Measurements from ENCODE around the gene GSTM1. TPM values are rescaled to one million over a fixed set of nuclear protein-coding genes. Genes with fewer than 3 reads are reported as not detected.

The GSTM1 gene
- total and polyA plus RNA-seq, 11 donors: 0.10 to 60.0 (median 26.8) TPM; not detected in 4

GRCh38 chr1:109640285-109640865 lies 47.2 kb upstream of the GSTM1 start:
- no peak overlapping the region for H3K27ac ChIP-seq
- TF ChIP-seq POLR2A (IDR thresholded peaks at IDR 0.05) (no peak), CTCF (IDR thresholded peaks at IDR 0.05) (peak; percentile 86 to 98 (median 94))
- 35 to 54% (median 44%) methylated on average over 2 to 5 of the region's 5 CpGs for WGBS, 4 donors
- peaks cover 0 to 23% (median 10%) of the 10 kb centered on the region in 12 donors for H3K4me1 ChIP-seq
- no peaks in the 10 kb centered on the region for H3K36me3 ChIP-seq
- DNase-seq (peak; percentile 76 to 91 (median 83)), ATAC-seq (peak; percentile 38 to 75 (median 71))
- H3K9me3 ChIP-seq: no peaks in the 10 kb centered on the region
- intact Hi-C loops (cut with DNase I): loop anchor here (2.0 to 10.0 kb wide), 7 partner anchors 47 to 347 kb away; partner anchors contain the start of genes AHCYL1 (in 8 of the 10), GNAI3 (in 5 of the 10) and GSTM1 (in 3 of the 10)
- no peak overlapping the region for H3K4me3 ChIP-seq
- no peaks in the 10 kb centered on the region for H3K27me3 ChIP-seq

- no peaks in the 10 kb centered on the region for H3K27me3 ChIP-seq
- no peak overlapping the region for H3K4me3 ChIP-seq
- no peak overlapping the region for H3K27ac ChIP-seq
- ATAC-seq (no peak), DNase-seq (no peak)
- peaks cover 0 to 17% (median 8%) of the 10 kb centered on the region in 12 donors for H3K4me1 ChIP-seq
- H3K36me3 ChIP-seq: no peaks in the 10 kb centered on the region
- H3K9me3 ChIP-seq: peaks cover 0 to 3% (median 0%) of the 10 kb centered on the region in 12 donors
- intact Hi-C loops (cut with DNase I): loop anchor here (2.0 to 10.0 kb wide), 7 partner anchors 46 to 346 kb away; partner anchors contain the start of genes AHCYL1 (in 8 of the 10), GNAI3 (in 5 of the 10) and GSTM1 (in 3 of the 10)
- WGBS, 4 donors: 70 to 88% (median 81%) methylated on average over 2 of the region's 2 CpGs
- TF ChIP-seq POLR2A (IDR thresholded peaks at IDR 0.05): no peak
- TF ChIP-seq CTCF (IDR thresholded peaks at IDR 0.05): no peak
Measured at GRCh38 chr1:109641078-109641740, 46.4 kb upstream of the GSTM1 start.

GRCh38 chr1:109641861-109642260 lies 45.8 kb upstream of the GSTM1 start:
- intact Hi-C loops (cut with DNase I): loop anchor here (2.0 to 10.0 kb wide), 7 partner anchors 45 to 345 kb away; partner anchors contain the start of genes AHCYL1 (in 8 of the 10), GNAI3 (in 5 of the 10) and GSTM1 (in 3 of the 10)
- peaks cover 0 to 5% (median 0%) of the 10 kb centered on the region in 12 donors for H3K9me3 ChIP-seq
- H3K27me3 ChIP-seq: no peaks in the 10 kb centered on the region
- 76 to 88% (median 81%) methylated on average over 2 of the region's 2 CpGs for WGBS, 4 donors
- ATAC-seq (no peak), DNase-seq (no peak)
- H3K4me1 ChIP-seq: peaks cover 0 to 12% (median 7%) of the 10 kb centered on the region in 12 donors
- H3K36me3 ChIP-seq: no peaks in the 10 kb centered on the region
- TF ChIP-seq POLR2A (IDR thresholded peaks at IDR 0.05) (no peak), CTCF (IDR thresholded peaks at IDR 0.05) (no peak)
- H3K27ac ChIP-seq: no peak overlapping the region
- H3K4me3 ChIP-seq: no peak overlapping the region

GRCh38 chr1:109642626-109643025 lies 45.0 kb upstream of the GSTM1 start:
- 60 to 72% (median 71%) methylated on average over 3 of the region's 3 CpGs for whole genome bisulfite sequencing, 4 donors
- no peak for ATAC-seq

More at GRCh38 chr1:109642626-109643025, 45.0 kb upstream of the GSTM1 start:
- DNase-seq: no peak
- Histone ChIP-seq H3K27me3 (no peaks in the 10 kb centered on the region), H3K27ac (no peak overlapping the region), H3K4me3 (no peak overlapping the region), H3K4me1 (peaks cover 0 to 12% (median 7%) of the 10 kb centered on the region in 12 donors), H3K36me3 (no peaks in the 10 kb centered on the region), H3K9me3 (peaks cover 0 to 5% (median 0%) of the 10 kb centered on the region in 12 donors)
- intact Hi-C loops (cut with DNase I): loop anchor here (1.0 to 10.0 kb wide), 8 partner anchors 45 to 345 kb away; partner anchors contain the start of genes AHCYL1 (in 8 of the 10), GNAI3 (in 5 of the 10) and GSTM1 (in 3 of the 10)
- no peak for TF ChIP-seq POLR2A (IDR thresholded peaks at IDR 0.05)
- no peak for TF ChIP-seq CTCF (IDR thresholded peaks at IDR 0.05)
